Osteocyte (in vitro differentiated cells): ENCODE results near the gene ITGB4. TPM values are rescaled to one million over a fixed set of nuclear protein-coding genes. Genes with fewer than 3 reads are reported as not detected.

ENCODE experiments used
- DNase-seq: peaks from one replicate; pipeline ENCODE4 v3.0.0; 2021; ENCODE audit warnings: mixed read lengths; ENCODE audit not compliant: unreplicated experiment; ENCODE audit errors: extremely low spot score
- H3K27ac Mint-ChIP-seq: one replicate; pipeline ENCODE4 v1.8.0; 2021; ENCODE audit warnings: mild to moderate bottlenecking, mixed read lengths; ENCODE audit not compliant: unreplicated experiment
- H3K27me3 Mint-ChIP-seq: one replicate; pipeline ENCODE4 v1.8.0; 2021; ENCODE audit warnings: mixed read lengths; ENCODE audit not compliant: unreplicated experiment
- H3K36me3 Mint-ChIP-seq: one replicate; pipeline ENCODE4 v1.8.0; 2021; ENCODE audit warnings: mixed read lengths; ENCODE audit not compliant: unreplicated experiment
- H3K4me1 Mint-ChIP-seq: one replicate; pipeline ENCODE4 v1.8.0; 2021; ENCODE audit warnings: mixed read lengths; ENCODE audit not compliant: unreplicated experiment
- H3K4me3 Mint-ChIP-seq: one replicate; pipeline ENCODE4 v1.8.0; 2021; ENCODE audit warnings: mild to moderate bottlenecking, moderate library complexity, mixed read lengths; ENCODE audit not compliant: unreplicated experiment
- H3K9me3 Mint-ChIP-seq: one replicate; pipeline ENCODE4 v1.8.0; 2021; ENCODE audit warnings: mixed read lengths; ENCODE audit not compliant: unreplicated experiment
- total RNA-seq: library from RNA; stranded (reverse); gene quantifications from 2 replicates; pipeline ENCODE4 v1.2.1, GENCODE V29; 2021
- TF ChIP-seq, protein P1 (sequence below): fragments of 200-600 bp; sonication (generic); IDR thresholded peaks from 2 replicates; pipeline ENCODE4 v1.5.0; 2021; ENCODE audit warnings: antibody characterized with exemption, mild to moderate bottlenecking, moderate library complexity

Gene ITGB4
- total RNA-seq, 1 donor from 2014 or later, result 460 TPM

DNA sequence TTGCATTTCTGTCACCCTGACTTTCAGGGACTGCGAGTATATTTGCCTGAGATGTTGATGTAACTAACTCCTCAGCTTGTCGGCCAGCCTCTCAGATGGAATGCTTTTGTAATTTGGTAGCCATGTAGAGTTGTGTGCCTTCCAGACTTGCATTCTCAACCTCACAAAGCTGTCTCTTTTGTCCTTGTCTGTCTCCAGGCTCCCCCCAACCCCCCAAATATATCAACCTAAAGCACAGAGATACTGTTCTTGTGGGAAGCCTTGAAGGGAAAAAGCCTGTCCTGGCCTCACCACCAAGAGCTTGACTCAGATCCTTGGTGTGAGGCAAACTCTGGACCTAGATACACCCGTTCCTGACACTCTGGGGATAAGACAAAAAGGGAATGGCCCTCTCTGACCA lies 35.8 kb upstream of the ITGB4 start:
- peak overlapping the region; percentile 22 for H3K4me3 Mint-ChIP-seq
- H3K4me1 Mint-ChIP-seq, result peaks cover 78% of the 10 kb centered on the region
- DNase-seq, result no peak
- H3K27me3 Mint-ChIP-seq, result no peaks in the 10 kb centered on the region
- H3K9me3 Mint-ChIP-seq, result no peaks in the 10 kb centered on the region
- H3K36me3 Mint-ChIP-seq, result peaks cover 3% of the 10 kb centered on the region
- peak overlapping the region; percentile 95 for H3K27ac Mint-ChIP-seq
- TF ChIP-seq, protein P1, sequence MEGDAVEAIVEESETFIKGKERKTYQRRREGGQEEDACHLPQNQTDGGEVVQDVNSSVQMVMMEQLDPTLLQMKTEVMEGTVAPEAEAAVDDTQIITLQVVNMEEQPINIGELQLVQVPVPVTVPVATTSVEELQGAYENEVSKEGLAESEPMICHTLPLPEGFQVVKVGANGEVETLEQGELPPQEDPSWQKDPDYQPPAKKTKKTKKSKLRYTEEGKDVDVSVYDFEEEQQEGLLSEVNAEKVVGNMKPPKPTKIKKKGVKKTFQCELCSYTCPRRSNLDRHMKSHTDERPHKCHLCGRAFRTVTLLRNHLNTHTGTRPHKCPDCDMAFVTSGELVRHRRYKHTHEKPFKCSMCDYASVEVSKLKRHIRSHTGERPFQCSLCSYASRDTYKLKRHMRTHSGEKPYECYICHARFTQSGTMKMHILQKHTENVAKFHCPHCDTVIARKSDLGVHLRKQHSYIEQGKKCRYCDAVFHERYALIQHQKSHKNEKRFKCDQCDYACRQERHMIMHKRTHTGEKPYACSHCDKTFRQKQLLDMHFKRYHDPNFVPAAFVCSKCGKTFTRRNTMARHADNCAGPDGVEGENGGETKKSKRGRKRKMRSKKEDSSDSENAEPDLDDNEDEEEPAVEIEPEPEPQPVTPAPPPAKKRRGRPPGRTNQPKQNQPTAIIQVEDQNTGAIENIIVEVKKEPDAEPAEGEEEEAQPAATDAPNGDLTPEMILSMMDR, result no peak

- peaks cover 91% of the 10 kb centered on the region for H3K4me1 Mint-ChIP-seq
- peaks cover 12% of the 10 kb centered on the region for H3K36me3 Mint-ChIP-seq
- no peaks in the 10 kb centered on the region for H3K27me3 Mint-ChIP-seq
- H3K4me3 Mint-ChIP-seq, result no peak overlapping the region
- H3K27ac Mint-ChIP-seq, result peak overlapping the region; percentile 85
- DNase-seq, result no peak
- TF ChIP-seq, protein P1, result no peak
- no peaks in the 10 kb centered on the region for H3K9me3 Mint-ChIP-seq
Observed at GRCh38 chr17:75688209-75688825, 32.9 kb upstream of the ITGB4 start.

DNA sequence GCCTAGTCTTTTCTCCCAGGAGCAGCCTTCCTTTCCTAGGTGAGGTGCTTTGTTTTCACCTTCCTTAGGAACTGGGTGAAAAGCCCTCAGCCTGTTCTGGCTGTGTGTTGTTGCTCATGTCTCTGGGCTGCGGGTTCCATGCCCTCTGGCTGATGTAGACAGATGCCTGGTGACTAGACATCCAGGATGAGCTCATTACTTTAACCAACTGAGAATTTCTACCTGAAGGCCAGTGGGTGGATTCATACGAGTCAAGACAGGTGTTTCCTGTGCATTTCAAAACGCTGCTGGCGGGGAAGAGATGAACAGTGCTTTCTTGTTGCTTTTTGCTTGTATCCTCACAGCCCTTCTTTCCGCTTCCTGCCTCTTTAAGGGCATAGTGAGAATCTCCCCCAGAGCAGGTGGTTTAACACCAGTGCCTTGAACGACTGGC lies 31.8 kb upstream of the ITGB4 start:
- peak overlapping the region; percentile 85 for H3K27ac Mint-ChIP-seq
- H3K27me3 Mint-ChIP-seq, result no peaks in the 10 kb centered on the region
- TF ChIP-seq, protein P1, result no peak
- DNase-seq, result no peak
- H3K9me3 Mint-ChIP-seq, result no peaks in the 10 kb centered on the region
- H3K4me3 Mint-ChIP-seq, result no peak overlapping the region
- H3K4me1 Mint-ChIP-seq, result peaks cover 91% of the 10 kb centered on the region
- peaks cover 12% of the 10 kb centered on the region for H3K36me3 Mint-ChIP-seq

GRCh38 chr17:75691371-75691791 lies 29.9 kb upstream of the ITGB4 start:
- Mint-ChIP-seq H3K27me3 (no peaks in the 10 kb centered on the region), H3K4me1 (peaks cover 90% of the 10 kb centered on the region), H3K9me3 (no peaks in the 10 kb centered on the region), H3K4me3 (peak overlapping the region; percentile 10), H3K36me3 (peaks cover 12% of the 10 kb centered on the region), H3K27ac (peak overlapping the region; percentile 99)
- TF ChIP-seq, protein P1, result no peak
- DNase-seq, result no peak

GRCh38 chr17:75691801-75692626 lies 29.2 kb upstream of the ITGB4 start:
- H3K4me3 Mint-ChIP-seq, result no peak overlapping the region
- no peak for DNase-seq
- TF ChIP-seq, protein P1, result no peak
- no peaks in the 10 kb centered on the region for H3K27me3 Mint-ChIP-seq
- H3K4me1 Mint-ChIP-seq, result peaks cover 89% of the 10 kb centered on the region
- peaks cover 12% of the 10 kb centered on the region for H3K36me3 Mint-ChIP-seq
- no peaks in the 10 kb centered on the region for H3K9me3 Mint-ChIP-seq
- H3K27ac Mint-ChIP-seq, result peak overlapping the region; percentile 99
